ENCODE data around the gene FBXO15.

Gene FBXO15, protein sequence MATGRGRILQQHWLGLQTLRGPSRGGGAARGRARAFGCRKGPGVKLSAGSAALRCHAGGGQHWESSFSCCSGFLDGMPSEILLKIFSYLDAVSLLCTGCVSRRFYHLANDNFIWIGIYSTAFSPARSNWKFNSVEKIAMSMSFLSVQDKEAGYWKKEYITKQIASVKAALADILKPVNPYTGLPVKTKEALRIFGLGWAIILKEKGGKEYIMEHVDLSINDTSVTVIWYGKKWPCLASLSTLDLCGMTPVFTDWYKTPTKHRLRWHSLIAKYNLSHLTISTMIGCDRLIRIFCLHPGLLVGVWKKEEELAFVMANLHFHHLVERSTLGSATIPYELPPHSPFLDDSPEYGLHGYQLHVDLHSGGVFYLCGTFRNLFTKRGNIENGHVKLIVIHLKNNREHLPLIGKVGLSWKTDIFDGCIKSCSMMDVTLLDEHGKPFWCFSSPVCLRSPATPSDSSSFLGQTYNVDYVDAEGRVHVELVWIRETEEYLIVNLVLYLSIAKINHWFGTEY

DNA sequence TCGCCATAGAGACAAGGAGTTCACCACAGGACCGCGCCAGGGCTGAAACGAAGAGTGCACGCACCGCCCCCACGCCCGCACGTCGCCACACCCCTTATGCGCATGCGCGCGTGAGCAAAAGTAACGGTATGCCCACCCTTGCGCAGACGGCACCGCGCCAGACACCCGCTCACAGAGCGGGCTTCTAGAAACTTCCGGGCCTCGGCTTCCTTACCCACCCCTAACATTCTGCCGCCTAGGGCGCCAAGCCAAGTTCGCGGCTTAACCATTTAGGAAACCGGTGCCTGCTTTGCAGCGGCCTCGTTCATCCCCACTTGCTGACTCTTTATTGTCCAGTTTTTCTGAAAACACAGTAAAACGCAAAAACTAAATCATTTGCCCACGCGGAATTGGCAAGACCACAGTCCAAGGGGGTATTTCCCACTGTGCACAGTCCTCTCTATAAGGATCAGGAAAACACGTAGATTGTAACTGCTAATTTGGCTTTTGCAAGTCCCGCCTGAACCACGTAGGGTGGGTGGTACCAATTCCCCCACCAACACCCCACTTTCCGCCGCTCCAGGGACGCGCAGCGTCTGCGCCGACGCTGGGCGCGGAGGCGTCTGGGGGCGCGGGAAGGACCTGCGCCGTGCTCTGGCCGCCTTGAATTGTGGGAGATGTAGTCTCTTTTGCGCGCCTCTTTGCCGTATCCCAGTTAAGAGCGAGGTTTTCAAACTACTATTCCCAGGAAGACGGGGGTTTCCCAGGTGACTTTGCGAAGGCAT is at the start of gene FBXO15, which contains the start of gene TIMM21:
Gene FBXO15, minus strand, starts transcription at position 56 of the 764 bp plus-strand sequence. Its CDS starts 49 bp downstream, at position 7.
Gene TIMM21, plus strand, starts transcription at position 745 of the 764 bp plus-strand sequence. CDS start 286 bp downstream, outside the sequence.
- peak; percentile 98 for DNase-seq (ENCODE audit: low spot score)

DNA sequence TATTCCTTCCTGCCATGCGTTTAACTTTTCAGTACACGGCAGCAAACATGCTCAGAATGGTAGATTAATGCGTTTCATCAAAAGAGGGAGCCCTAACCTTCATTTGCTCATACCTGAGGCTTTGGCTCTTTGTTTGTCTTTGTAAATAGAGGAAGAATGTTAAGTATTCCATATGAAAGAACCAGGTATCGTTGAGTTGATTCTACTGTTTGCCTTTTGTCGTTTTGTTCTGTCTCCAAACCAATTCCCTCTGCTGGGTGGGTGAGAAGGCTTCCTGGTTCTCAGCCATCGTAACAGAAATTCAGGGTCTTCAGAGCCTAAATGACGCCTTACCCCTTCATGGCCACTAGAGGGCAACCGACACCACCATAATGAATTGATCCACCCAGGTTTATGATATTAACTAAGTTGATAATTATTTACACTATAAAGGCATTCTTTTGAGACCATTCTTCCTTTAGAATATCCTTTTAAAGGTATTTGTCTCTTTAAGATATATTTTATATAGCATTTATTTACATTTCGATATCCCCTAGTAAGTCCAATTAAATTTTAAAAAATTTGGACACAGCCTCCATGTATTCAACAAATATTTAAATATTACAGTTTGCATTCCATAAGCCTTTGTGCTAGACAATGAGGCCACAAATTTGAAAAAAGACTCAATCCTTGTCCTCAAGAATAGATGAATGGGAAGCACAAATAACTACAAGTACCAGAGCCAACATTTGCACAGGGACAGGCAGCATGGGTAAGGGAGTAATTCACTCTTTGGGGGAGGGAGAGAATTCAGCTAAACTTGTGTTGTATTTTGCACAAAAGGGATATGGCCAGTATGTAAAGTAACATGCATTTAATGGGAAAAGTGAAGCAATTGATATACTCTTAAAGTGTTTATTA is 48.8 kb upstream of the FBXO15 start:
- peak; percentile 87 for DNase-seq (ENCODE audit: low spot score)

DNA sequence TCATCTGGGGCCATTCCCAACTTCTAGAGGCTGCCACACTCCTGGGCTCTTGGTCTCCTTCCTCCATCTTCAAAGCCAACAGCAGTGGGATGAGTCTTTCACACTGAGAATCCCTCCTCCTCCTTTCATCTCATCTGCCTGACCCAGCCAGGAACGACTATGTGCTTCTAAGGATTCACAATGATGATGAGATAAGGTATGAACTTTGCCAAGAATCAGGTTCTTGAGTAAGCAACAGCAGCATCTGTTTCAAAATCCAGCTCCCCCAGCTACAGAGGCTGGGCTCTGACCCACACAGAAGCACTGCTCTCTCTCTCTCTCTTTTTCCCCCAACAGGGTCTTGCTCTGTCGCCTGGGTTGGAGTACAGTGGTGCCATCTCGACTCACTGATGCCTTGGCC is 47.1 kb upstream of the FBXO15 start:
- no peak for DNase-seq (ENCODE audit: low spot score)

DNA sequence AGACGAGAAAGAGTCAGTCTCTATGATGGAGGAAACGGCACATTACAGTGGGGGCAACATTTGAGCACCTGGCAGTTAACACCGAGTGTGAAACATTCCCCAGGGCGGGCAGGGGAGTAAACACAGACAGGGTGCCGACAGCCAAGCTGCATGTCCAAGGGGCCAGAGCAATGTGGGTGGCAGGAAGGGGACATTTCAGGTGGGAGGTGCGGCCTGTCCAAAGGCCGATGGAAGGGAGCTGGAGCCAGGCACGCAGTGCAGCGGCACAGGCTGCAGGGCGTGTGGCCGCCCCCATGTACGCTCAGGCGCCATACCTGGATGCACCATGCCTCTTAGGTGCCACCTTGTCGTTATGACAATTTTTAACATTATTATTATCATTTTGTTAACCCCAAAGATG is 43.9 kb upstream of the FBXO15 start:
- no peak for DNase-seq (ENCODE audit: low spot score)

DNA sequence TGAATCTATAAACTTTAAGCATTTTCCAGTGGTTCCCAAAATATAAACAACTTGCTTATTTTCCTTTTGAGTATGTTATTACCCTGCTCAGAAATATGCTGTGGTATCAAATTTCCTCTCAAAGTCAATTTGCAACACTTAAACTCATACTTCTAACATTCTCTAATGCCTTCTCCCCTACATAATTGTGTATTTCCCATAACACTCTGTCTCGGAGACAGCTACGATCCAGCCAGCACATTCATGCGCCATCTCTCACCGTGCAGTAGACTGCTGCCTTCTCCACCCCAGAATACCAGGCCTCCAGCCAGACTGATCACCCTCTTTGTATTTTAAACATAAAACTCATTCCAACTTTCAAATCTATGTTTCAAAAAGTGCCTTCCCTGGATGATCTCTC is 42.5 kb upstream of the FBXO15 start:
- DNase-seq (ENCODE audit: low spot score) = no peak

DNA sequence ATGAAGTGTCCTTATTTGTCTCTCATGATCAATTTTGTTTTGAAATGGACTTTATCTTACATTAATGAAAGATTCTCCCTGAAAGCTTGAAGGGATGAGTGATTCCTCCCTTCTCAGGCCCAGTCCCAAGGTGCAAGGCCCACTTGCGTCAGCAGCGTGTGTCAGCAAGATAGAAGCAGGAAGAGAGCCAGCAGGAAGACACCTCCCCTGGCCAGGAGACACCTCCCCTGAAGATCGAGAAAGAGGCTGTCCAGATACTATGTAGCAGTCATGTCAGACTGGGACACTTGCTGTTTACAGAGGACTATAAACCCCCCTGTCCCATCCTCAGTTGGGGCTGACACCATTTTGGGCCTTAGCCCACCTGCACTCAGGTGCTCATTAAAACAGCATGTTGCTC is 39.0 kb upstream of the FBXO15 start:
- DNase-seq (ENCODE audit: low spot score) = no peak

DNA sequence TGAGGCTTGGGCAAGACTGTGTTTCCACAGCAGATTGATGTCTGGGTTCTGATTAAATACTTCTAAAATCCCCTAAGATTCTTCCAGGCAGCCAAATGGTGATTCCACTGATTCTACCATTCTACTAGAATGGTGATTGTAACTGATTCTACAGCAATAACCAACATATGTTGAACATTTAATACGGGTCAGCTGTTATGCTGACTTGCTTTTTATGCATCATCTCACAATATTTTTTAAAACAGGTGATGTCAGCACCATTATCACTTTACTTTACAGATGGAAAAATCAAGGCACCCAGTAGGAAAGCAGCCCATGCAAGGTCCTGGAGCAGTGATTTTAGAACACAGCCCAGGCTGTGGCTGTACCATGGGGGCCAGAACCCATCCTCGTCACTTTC is 38.2 kb upstream of the FBXO15 start:
- no peak for DNase-seq (ENCODE audit: low spot score)

DNA sequence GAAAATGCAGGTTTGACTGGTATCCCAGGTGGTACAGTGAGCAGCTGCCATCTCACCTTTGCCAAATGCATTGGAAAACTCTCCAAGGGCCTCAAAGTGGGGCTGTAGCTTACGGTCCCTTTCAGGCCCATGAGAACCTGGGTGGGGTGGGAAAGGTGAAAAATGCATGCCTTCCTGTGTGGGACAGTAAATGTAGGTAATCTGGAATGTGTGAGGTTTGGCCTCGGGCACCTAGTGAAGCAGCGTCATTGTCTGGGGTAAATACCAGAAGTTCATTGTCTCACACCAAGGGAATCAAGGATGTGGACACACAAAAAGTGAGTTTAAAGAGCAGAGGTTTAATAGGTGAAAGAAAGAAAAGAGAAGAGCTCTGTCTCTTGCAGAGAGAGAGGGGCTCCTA is 37.2 kb upstream of the FBXO15 start:
- DNase-seq (ENCODE audit: low spot score) = no peak

DNA sequence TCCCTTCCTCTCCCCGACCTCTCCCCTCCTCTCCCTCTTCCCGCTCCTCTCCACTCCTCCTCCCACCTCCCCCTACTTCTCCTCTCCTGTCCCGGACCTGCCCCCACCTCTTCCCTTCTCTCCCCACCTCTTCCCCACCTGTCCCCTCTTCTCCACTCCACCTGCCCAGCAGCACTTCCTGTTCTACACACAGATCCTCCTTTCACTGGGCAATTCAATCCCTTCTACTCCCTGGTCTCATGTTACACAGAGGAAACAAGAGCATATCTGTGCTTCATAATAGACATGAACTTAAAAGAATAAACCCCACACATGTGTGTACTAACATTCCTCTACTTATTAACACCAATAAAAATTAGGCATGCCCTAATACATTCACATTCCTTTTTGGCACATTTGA is 35.5 kb upstream of the FBXO15 start:
- no peak for DNase-seq (ENCODE audit: low spot score)

DNA sequence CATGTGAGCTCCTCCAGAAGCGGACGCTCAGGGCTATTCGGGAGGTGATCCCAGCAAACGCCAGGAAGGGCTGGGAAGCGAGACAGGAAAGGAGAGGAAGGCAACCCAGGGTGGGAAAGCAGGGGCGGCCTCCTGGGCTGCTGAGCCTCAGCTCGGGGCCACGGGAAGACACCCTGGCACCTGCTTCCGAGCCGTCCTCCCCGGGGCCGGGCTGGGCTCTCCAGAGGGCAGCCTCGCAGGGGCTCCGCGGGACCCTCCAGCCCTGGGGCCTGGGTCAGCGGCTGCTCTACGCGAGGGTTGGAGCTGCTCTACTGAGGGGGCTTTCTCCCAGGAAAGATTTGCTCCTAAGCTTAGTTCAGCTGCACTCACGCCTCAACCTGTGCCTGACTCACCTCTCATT is 34.7 kb upstream of the FBXO15 start:
- no peak for DNase-seq (ENCODE audit: low spot score)

DNA sequence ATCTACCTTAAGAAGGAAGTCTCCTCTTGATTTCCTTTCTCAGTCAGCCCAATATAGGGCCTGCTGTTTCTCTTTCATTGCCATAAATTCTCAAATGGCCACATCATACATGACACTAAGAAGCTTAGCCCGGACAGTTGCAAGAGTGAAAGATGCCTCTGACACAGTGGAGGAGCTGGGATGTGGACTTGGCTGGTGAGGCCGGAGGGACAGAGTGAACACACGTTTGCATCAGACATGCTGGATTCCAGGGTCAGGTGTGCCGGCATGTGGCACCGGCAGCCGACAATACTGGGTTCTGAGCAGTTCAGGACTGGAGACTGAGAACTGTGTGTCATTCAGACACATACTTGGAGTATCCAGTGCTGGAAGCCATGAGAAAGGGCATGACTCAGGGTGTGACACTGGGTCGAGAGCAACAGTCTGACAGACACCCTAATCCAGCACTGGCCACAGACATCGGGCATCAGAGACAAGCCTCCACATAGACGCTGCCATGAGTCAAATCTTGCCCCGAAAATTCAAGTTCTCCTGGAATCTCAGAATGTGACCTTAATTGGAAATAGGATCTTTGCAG is 32.1 kb upstream of the FBXO15 start:
- DNase-seq (ENCODE audit: low spot score) = no peak

DNA sequence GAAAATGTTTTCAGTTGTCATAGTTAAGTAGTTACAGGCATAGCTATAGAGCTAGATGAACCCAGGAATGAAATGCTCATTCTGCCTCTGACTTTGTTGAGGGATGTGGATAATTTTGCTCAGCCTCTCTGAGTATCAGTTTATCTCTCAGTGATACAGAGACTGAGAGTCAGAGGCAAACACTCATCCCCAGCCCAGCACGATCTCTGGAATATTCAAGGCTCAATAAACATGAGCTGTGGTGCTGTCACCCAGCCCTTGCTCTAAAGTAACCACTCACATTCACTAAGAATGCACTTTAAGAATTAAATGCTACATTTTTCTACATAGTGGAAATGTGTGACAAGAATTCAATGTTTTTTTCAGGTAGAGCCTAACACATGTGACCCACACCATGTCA is 31.2 kb upstream of the FBXO15 start:
- no peak for DNase-seq (ENCODE audit: low spot score)

DNA sequence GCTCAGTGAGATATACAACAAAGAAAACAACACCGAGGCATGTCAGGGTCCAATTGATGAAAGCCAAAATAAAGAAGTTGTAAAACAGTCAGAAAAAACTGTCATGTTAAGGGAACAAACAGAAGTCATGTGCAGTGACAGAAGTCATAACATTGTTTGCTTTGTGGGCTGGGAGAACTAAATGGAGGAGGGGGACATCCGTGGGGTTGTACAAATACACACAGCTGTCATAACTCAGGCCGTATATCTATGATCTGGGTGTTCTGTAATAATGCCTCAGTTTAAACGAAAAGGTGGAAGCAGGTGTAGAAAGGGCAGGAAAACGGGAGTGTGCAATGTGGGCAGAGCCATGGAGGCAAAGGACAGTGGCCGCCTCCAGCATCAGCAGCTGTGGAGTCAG is 28.0 kb upstream of the FBXO15 start:
- DNase-seq (ENCODE audit: low spot score) = no peak

DNA sequence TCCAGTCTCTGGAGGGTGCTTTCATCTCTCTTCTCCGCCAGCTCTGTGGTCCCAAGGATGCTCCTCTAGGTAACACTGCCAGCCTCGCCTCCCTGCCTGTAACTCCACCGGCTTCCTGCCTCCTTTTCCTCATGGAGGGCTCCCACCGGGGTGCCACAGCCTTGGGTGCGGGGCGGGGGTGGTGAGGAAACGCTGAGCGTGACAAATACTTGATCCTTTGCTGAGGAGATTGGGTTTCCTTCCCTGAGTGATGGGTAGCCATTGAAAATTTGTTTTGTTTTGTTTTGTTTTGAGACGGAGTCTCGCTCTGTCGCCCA is 25.8 kb upstream of the FBXO15 start:
- DNase-seq (ENCODE audit: low spot score) = no peak

DNA sequence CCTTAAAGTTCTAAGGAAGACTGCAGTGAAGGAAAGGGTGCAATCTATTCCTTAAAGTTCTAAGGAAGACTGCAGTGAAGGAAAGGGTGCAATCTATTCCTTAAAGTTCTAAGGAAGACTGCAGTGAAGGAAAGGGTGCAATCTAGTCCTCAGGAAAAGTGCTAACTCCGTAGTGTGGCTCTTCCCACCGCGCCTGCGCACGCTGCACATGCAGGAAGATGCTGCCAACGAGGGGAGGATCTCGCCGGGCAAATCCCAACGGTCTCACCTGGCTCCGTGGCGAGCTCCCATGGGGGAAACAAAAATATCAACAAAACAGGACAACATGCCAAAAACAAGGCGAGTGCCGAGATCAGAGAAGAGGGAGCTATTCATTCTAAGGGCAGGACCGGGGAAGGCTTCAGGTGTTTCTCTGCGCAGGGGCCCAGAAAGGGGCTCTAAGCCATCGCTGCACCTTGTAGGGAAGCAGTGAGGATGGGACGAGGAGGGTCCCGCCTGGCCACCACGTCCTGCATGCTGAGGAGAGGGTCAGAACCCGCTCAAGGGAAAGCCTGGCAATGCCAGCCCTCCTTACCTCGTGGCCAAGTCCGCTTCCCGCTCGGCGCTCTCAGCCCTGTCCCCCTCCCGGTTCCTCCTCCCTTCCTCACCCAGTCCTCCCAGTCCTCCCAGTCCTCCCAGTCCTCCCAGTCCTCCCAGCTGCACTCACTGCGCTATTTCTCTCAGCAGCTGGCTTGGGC is 25.2 kb upstream of the FBXO15 start:
- no peak for DNase-seq (ENCODE audit: low spot score)

DNA sequence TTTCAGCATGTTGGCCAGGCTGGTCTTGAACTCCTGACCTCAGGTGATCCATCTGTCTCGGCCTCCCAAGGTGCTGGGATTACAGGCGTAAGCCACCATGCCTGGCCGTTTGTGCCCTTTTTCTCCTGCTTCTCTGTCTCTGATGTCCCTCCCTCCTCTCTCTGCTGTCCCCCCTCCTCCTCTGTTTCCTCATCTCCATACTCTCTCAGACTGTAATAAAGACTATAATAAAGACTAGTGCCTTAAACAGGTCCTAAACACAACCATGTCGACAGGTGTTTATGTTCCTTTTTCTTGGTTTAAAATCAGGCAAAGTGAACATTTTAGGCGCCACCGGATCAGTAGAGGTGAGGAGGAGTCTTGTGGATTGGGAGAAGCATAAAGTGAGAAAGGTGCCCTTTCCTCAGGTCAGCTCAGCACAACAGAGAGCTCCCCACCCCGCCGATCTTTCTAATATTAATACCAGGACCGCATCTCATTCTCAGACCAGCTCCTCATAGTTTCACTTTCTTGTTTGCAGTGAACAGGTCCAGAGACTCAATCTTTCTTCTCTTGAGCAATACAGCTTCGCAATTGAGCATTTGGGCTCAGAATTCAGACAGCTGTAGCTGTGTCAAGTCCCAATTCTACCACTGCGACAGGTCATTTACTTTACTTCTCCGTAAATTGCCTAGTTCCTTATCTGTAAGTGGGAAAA is 24.4 kb upstream of the FBXO15 start:
- no peak for DNase-seq (ENCODE audit: low spot score)

DNA sequence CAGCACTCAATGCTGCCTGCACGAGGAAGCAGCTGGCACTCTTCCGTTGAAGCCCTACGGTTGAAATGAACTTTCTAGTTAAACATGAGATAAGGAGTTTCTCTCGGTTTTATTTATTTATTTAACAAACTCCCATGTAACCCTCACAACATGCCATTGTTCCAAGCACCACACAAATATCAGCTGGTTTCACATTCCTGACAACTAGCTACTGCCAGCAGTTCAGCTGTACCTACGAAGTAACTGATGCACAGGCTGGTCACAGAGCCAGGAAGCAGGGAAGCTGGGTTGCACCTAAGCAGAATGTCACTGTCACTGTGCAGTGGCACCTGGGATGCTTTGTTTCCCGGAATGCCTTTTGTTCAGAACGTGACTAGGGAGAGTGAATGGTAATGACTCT is 18.8 kb upstream of the FBXO15 start:
- DNase-seq (ENCODE audit: low spot score) = no peak

DNA sequence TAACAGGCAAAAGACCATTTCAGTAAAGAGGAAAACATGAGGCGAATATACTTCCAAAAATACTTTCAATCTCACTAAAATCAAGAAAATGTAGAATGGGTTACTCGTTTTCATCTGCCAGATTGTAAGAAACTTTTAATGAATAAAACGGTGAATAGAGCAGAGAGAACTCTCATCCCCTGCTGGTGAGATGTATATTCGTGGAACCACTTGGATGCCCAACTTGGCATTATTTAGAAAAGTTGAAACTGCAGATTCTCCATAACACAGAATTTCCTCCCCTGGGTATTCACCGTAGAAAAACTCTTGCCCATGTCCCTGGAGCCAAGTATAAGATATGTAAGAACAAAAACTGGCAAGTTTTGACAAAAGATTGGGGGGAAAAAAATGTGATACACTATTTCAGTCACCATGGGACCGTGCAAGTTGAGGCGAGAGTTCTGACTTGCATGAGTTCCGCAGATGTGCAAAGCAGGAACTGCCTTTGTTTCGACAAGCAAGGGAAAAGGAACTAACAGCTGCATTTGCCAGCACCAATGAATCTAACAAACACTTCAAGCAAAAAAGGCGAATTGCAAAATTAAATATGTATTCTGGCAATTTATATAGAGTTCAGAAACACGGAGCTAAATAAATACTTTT is 15.5 kb upstream of the FBXO15 start:
- DNase-seq (ENCODE audit: low spot score) = peak; percentile 78

DNA sequence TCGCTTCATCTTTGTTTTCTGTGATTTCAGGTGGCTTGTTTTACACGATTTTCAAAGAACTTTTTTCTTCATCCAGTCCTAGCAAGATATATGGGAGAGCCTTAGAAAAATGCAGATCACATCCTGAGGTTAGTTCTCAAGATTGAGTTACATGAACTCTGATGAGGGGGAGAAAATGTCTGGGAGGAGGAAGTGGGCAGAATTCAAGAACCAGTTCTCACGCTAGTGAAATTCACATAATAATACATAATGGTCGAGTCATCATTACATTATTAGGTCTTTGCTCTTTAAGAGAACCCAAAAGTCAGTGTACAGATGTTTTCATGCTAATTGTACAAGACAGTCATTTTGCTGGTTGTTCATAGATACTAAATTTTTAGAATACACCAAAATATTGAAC is 7.6 kb upstream of the FBXO15 start:
- no peak for DNase-seq (ENCODE audit: low spot score)

DNA sequence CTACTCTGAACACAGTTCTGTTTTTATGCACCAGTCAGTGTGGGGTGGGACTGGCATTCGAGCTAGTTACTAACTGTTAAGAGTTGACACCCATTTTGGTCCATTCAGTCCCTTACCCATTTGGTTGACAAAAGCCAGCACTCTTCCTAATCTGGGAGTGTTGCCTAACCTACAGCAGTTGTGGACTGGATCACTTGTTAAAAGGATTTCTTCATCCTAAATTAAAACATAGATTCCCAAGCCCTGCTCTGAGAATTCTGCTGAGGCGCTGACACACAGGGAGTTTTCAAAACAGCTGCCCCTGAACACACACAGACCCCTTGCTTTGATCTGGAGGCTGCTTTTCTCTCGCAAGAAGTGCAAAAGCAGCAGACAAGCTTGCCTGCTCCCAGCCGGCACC is 7.1 kb upstream of the FBXO15 start:
- DNase-seq (ENCODE audit: low spot score) = no peak

All from NAMALWA (cell line).